ENCODE results near the gene TMEM217. TPM values are rescaled to one million over a fixed set of nuclear protein-coding genes. Genes with fewer than 3 reads are reported as not detected.

The TMEM217 gene
- total and polyA plus RNA-seq, 2 donors, result 0.24 to 3.4 TPM

Small RNA genes lying within 50 kb of the gene (small RNA-seq; reads per million reads assigned to genes)
- gene AL096712.1, result not detected

Other genes with a start within 250 kb of the TMEM217 start
- gene PIM1, start 88.0 kb downstream of the TMEM217 start, total RNA-seq, result 25.7 TPM
- gene PIM1, start 88.0 kb downstream of the TMEM217 start, polyA plus RNA-seq, result 55.8 TPM
- 5.7 TPM for gene TBC1D22B, start 372 bp downstream of the TMEM217 start, total RNA-seq
- 6.4 TPM for gene TBC1D22B, start 372 bp downstream of the TMEM217 start, polyA plus RNA-seq
- 21.7 TPM for gene RNF8, start 95.8 kb upstream of the TMEM217 start, total RNA-seq
- 13.9 TPM for gene RNF8, start 95.8 kb upstream of the TMEM217 start, polyA plus RNA-seq
- gene CMTR1, start 175.1 kb upstream of the TMEM217 start, total RNA-seq, result 32.3 TPM
- 26.0 TPM for gene CMTR1, start 175.1 kb upstream of the TMEM217 start, polyA plus RNA-seq
- 10.4 TPM for gene CCDC167, start 241.7 kb upstream of the TMEM217 start, total RNA-seq
- gene CCDC167, start 241.7 kb upstream of the TMEM217 start, polyA plus RNA-seq, result 25.7 TPM

Data from urinary bladder (tissue), 2 donors.